GM21825 (cell line): Measurements from ENCODE around the gene PPP1R12A.
"Not testable (repeated sequence)": the region's sequence is repeated elsewhere in the genome, so short reads cannot be mapped to it uniquely, and the experiment has no call there.

Experiments used
- ATAC-seq: cut with Tn5 transposase; IDR thresholded peaks from one replicate; pipeline ENCODE4 v1.9.1; 2021; ENCODE audit warnings: mild to moderate bottlenecking, moderate library complexity; ENCODE audit not compliant: unreplicated experiment

PPP1R12A gene

DNA sequence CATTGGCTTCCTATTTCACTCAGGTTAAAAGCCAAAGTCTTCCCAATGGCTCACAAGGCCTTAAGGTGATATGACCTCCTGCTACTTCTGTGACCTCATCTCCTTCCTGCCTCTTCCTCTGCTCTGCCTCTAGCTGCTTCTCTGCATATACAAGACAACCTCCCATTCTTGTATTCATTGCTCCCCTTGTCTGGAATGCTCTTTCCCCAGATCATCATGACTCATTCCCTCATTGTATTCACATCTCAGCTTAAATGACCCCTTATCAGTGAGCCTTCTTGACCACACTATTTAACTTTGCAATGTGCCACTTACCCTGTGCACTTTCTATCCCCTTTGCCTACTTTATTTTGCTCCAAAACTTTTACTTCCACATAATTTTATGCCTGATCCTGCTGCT lies 90.2 kb downstream of the PPP1R12A start:
- no peak for ATAC-seq

DNA sequence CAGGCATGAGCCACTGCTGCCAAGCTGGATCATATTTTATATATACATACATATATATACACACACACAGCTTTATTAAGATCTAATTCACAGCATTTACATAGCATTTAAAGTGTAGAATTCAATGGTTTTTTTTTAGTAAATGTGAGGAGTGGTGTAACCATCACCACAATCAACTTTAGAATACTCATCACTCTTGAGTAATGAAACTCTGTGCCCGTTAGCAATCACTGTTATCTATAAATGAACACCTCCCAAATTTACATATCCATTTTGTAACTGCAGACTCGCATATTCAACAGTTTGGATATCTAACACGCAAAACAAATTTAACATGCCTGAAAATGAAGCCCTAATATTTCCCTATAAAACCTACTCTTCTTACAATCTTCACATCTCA lies 90.9 kb downstream of the PPP1R12A start:
- no peak for ATAC-seq

- no peak for ATAC-seq
Measured at GRCh38 chr12:79842630-79843029, 92.3 kb downstream of the PPP1R12A start.

DNA sequence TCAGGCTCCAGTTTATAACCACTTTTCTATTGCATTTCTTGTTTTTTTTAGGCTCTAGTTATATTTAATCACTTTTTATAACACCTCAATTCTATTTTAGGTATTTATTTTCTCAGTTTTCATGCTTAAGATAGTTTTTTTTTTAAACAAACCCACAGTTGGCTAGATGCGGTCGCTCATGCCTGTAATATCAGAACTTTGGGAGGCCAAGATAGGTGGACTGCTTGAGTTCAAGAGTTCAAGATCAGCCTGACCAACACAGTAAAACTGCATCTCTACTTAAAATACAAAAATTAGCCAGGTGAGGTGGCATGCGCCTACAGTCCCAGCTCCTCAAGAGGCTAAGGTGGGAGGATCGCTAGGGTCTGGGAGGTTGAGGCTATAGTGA lies 93.0 kb downstream of the PPP1R12A start:
- ATAC-seq, result no peak

- no peak for ATAC-seq
Measured at GRCh38 chr12:79841248-79841877, 93.5 kb downstream of the PPP1R12A start.

DNA sequence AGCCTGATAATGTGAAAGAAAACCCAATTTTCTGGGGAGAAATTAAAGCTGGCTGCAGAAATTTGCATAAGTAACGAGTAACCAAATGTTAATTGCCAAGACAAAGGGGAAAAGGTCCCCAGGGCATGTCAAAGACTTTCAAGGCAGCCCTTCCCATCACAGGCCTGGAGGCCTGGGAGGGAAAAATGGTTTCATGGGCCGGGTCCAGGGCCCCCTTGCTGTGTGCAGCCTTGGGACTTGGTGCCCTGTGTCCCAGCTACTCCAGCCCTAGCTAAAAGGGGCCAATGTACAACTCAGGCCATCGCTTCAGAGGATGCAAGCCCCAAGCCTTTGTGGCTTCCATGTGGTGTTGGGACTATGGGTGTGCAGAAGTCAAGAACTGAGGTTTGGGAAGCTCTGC lies 96.5 kb downstream of the PPP1R12A start:
- no peak for ATAC-seq

DNA sequence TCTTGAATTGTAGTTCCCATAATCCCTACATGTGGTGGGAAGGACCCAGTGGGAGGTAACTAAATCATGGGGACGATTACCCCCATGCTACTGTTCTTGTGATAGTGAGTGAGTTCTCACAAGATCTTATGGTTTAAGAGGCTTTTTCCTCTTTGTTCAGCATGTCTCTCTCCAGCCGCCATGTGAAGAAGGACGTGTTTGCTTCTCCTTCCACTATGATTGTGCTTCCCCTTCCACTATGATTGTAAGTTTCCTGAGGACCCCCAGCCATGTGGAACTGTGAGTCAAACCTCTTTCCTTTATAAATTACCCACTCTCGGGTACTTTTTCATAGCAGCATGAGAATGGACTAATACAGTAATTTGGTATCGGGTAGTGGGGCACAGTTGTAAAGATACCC lies 97.3 kb downstream of the PPP1R12A start:
- no peak for ATAC-seq

DNA sequence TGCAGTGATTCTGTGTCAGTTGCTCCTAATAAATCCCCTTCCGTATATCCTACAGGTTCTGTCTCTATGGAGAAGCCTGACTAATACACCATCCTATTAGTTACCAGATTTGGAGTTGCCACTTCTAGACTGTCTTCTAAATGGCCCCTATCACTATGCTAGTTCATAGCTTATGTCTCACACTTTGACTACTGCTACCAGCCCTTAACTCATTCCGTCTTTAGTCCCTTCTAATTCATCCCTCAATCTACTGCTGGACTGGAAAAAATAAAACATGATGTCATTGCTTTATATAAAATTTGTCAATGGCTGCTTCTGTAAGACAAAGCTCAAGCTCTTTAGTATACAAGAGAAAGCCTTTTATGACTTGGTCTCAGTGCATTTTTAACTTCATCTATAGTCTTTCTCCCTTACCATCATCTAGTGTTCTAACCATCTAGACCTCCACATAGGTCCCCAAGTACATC lies 99.5 kb downstream of the PPP1R12A start:
- no peak for ATAC-seq

DNA sequence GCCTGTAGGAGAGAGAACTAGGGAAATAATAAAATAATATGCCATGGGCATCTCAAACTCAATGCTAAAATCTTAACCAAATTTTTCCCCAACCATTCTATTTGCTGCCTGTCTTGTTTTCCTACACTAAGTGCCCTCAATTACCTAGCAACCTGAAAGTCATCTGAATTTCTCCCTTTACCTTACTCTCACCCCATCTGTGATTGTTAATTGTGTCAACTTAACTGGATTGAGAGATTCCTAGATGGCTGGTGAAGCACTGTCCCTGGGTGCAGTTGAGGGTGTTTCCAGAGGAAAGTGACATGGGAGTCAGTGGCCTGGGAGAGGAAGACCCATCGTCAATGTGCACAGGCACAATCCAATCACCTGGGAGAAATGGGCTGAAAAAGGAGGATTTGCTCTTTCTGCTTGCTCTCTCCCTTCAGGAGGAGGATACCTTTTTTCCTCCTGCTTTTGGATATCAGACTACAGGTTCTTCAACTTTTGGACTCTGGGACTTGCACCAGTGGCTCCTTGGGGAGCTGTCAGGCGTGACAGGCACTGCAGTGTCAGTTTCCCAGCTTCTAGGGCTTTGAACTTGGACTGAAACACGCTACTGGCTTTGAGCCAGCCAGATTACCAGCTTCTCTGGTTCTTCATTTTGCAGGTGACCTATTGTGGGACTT lies 100.1 kb downstream of the PPP1R12A start:
- no peak for ATAC-seq

DNA sequence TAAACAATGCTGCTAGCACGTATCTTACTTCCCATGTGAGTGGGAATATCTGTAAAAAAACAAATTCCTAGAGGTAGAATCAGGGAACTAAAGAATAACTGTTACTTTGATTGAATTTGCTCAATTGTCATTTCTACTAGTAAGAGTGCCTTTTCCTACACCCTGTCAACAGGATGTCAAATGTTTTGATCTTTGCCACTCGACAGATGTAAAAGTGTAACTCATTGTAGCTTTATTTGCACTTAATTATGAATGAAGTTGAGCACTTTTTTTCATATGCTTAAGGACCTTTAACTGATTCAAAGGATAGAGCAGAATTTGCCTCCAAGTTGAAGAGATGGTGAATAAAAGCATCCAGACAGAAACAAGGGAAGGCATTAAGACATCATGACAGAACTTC lies 104.5 kb downstream of the PPP1R12A start:
- ATAC-seq, result no peak

DNA sequence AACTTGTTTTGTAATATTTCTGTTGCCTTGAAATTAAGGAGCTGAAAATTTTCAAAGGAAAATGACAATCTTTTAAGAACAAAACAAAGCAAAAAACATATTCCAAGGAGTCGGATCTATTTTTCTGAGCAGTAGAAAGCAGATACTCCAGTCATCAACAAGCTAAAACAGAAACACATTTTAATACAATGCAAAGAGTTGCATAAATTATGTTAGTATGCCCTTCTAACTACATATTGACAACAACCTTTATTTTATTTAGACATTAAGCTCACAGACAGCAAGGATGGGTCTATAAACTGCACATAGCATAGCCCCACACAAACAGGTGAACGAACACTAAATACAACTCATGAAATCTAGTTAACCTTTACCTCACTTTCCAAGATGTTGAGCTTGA lies 106.0 kb downstream of the PPP1R12A start:
- ATAC-seq, result no peak

- ATAC-seq, result no peak
Measured at GRCh38 chr12:79827484-79827883, 107.4 kb downstream of the PPP1R12A start.

- no peak for ATAC-seq
Measured at GRCh38 chr12:79826267-79827128, 108.4 kb downstream of the PPP1R12A start.

GRCh38 chr12:79822475-79822874 lies 112.4 kb downstream of the PPP1R12A start:
- ATAC-seq, result no peak

DNA sequence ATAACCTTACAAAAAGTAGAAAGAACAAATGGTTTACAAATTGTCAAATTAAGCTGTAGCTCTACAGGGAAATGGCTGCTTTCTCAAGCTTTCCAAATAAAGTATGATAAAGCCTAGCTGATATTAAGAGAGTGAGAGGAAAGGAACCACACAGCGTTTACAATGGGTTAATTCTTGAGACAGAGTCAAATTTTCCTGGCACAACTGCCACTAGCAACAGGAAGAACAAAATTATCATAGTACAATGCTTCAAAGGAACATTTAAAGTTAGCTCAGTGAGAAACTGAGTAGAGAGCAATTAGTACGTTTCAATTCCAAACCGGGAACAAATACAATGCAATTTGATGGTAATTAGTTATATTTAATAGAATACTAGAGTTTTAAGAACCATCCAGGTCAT lies 116.0 kb downstream of the PPP1R12A start:
- ATAC-seq, result no peak

DNA sequence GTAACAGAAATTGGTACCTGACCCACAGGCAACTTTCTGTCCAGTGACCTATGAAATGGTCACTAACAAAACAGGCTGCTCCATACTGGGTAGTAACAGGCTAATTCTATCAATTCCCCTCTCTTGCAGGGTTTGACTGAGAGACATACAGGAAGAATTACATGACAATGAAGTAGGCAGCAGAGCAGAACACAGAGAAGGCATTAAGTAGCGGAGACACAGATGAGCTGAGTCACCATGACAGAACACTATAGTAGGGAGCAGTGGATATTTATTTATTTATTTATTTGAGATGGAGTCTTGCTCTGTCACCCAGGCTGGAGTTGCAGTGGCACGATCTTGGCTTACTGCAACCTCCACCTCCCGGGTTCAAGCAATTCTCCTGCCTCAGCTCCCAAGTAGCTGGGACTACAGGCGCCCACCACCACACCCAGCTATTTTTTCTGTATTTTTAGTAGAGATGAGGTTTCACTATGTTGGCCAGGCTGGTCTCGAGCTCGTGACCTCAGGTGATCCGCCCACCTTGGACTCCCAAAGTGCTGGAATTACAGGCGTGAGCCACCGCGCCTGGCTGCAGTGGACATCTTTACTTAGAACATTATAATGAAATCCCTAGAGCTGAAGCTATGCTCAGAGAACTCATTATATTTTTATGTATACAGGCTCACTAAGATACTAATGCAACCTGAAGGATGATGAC lies 150.4 kb downstream of the PPP1R12A start:
- not testable (repeated sequence) for ATAC-seq

- ATAC-seq, result no peak
Measured at GRCh38 chr12:79782172-79782900, 152.6 kb downstream of the PPP1R12A start.

- ATAC-seq, result no peak
Measured at GRCh38 chr12:79778802-79779448, 156.0 kb downstream of the PPP1R12A start.

- ATAC-seq, result no peak
Measured at GRCh38 chr12:79776111-79776510, 158.8 kb downstream of the PPP1R12A start.
